ENCODE measurements around the gene PRPF38A.

Gene PRPF38A

DNA sequence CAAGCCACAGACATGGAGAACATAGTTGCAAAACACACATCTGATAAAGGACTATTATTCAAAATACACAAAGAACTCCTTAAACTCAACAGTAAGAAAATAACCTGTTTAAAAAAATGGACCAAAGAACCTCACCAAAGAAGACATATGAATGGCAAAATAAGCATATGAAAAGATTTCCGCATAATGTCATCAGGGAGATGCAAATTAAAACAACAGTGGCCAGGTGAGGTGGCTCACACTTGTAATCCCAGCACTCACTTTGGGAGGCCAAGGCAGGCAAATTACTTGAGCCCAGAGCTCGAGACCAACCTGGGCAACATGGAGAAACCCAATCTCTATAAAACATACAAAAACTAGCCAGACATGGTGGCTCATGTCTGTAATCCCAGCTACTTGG is 50.4 kb downstream of the PRPF38A start:
- DNase-seq (ENCODE audit: insufficient read length, low spot score): no peak
- FAIRE-seq: peak; percentile 4

DNA sequence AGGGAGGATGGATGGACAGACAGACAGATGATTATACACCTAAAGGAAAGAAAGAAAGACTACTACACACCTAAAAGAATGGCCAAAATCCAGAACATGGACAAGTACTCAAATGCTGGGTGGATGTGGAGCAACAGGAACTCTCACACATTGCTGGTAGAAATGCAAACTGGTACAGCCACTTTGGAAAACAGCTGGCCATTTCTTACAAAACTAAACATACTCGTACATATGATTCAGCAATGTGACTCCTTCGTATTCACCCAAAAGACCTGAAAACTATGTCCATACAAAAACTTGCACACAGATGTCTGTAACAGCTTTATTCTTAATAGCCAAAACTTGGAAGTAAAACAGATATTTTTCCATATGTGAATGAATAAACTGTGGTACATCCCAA is 51.3 kb downstream of the PRPF38A start:
- FAIRE-seq: no peak
- DNase-seq (ENCODE audit: insufficient read length, low spot score): no peak

DNA sequence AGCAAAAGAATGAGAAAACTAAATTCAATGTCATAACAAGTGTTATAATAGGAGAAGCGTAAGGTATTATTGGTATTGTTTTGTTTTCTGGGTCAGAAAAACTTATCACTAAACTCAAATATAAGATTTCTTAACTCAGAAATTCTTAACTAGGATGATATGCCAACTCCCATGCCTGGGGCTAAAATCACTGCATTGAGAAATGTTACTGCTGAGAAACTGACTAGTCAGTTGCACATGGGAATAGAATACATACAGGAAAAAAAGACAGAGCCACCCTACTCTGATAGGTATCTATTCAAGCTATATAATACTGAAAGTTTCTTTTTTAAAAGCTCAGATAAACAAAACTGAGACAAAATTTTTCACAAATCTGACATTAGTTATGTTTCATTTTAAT is 56.3 kb downstream of the PRPF38A start:
- no peak for FAIRE-seq
- DNase-seq (ENCODE audit: insufficient read length, low spot score): no peak

DNA sequence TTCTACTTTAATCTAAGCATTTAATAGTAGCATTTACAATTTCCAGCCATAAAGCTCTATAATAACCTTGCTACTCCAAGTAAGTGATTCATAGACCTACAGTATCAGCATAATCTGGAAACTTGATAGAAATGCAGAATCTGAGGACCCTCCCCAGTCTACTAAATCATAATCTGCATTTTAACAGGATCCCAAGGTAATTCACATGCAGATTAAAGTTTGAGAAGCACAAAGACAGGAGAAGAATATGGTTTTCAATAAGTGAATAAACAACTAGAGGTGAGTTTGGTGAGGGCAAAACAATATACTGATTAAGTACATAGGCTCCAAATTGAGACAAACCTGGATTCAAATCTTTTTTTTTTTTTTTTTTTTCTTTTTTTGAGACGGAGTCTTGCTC is 57.4 kb downstream of the PRPF38A start:
- DNase-seq (ENCODE audit: insufficient read length, low spot score) (no peak), FAIRE-seq (no peak)

DNA sequence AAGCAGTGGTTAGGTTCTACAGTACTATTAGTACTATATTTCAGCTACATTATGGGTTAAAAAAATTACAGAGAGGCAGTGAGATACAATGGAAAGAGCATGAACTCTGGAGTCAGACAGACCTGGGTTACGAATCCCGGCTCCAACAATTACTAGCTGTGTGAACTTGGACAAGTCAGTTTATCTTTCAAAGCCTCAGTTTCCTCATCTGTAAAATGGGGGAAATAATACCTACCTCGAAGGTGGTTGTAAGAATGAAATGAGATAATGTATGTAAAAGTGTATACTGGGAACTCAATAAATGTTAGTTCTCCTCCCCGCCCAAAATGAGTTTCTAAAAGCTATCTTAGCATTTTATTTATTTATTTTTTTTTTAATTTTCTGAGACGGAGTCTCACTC is 59.5 kb downstream of the PRPF38A start:
- FAIRE-seq: no peak

DNA sequence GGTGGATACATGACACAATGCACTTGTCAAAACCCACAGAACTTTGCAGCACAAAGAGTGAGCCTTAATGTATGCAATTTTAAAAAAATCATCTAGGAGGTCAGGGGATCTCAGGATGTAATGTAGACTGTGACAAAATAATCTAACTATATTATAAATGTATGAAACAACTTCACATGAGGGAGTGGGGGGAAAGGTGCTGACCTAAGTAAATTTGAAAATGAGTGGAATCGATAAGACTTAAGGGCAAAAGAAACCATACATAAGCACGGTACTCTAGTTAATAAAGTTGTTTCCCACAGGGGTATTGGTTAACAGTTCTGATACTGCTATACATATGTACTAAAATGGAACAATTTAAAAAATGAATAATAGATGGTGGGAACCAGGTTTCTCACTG is 64.7 kb downstream of the PRPF38A start:
- FAIRE-seq (no peak), DNase-seq (ENCODE audit: insufficient read length, low spot score) (no peak)

More for the DNA sequence above, 59.5 kb downstream of the PRPF38A start:
- DNase-seq (ENCODE audit: insufficient read length, low spot score): no peak
